Measurements from ENCODE around the gene TMCC2.

DNA sequence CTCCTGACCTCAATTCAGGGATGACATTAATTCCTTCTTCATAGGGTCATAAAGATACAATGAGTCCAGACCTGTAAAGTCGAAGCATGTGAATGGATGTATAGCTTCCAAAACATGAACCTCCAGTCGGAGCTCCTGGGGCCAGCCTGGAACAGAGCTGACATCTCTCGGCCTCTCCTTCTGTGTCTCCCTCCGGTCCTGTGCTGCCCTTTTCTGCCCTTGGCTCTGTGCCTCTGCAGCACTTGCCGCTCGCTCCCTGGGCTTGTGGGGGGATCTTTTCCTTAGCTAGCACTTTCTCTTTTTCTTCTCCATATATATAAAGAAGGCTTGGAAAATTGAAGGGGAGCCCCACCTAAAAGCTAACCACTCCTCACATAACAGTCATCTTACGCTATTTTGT is 42.5 kb downstream of the TMCC2 start:
- TF ChIP-seq, protein P1, sequence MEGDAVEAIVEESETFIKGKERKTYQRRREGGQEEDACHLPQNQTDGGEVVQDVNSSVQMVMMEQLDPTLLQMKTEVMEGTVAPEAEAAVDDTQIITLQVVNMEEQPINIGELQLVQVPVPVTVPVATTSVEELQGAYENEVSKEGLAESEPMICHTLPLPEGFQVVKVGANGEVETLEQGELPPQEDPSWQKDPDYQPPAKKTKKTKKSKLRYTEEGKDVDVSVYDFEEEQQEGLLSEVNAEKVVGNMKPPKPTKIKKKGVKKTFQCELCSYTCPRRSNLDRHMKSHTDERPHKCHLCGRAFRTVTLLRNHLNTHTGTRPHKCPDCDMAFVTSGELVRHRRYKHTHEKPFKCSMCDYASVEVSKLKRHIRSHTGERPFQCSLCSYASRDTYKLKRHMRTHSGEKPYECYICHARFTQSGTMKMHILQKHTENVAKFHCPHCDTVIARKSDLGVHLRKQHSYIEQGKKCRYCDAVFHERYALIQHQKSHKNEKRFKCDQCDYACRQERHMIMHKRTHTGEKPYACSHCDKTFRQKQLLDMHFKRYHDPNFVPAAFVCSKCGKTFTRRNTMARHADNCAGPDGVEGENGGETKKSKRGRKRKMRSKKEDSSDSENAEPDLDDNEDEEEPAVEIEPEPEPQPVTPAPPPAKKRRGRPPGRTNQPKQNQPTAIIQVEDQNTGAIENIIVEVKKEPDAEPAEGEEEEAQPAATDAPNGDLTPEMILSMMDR (IDR thresholded peaks at IDR 0.05): no peak
- TF ChIP-seq ZFX (IDR thresholded peaks at IDR 0.05; ENCODE audit: borderline replicate concordance): no peak
